Measurements from ENCODE around the gene MAP3K14. TPM values are rescaled to one million over a fixed set of nuclear protein-coding genes. Genes with fewer than 3 reads are reported as not detected.

Gene MAP3K14
- total RNA-seq, 1 experiment from 2014 or later, result 16.4 TPM

DNA sequence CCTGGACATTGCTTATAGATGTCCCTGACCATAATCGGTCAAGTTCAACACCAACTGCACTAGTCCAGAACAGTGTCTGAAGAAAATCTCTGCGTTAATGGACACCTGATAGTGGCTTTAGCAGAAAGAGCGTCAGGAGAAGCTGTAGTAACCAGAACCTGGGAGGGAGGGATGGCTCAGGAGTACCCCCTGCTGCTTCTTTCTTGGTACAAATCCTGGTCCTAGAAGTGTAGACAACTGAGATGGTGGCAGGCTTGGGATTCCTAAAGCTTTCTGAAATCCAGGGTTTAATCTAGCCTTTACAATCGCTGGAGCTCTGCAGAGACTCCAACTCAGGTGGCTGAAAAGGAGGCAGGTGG is 5.4 kb downstream of the MAP3K14 start:
- H2AFZ ChIP-seq (ENCODE audit: low read depth, low read length, poor library complexity, severe bottlenecking), result no peak overlapping the region
- no peaks in the 10 kb centered on the region for H3K27me3 ChIP-seq (ENCODE audit: insufficient read depth, low read length)
- peaks cover 0 to 39% of the 10 kb centered on the region in 2 experiments; a peak in 3 of 4 replicates for H3K36me3 ChIP-seq (ENCODE audit: control insufficient read depth in 1 of 2, insufficient read depth in 2 of 2, low read length in 2 of 2)
- ChIA-PET CTCF (interaction anchor here (3.2 kb wide), 1 partner anchor 34 kb away, joined by 17 read pairs; no protein-coding TSS in a partner anchor), RAD21 (ENCODE audit: low non-redundant PET in 1 of 2, low total read pairs in 2 of 2, uncharacterized antibody in 2 of 2, unreplicated experiment in 2 of 2) (interaction anchor here in 1 of 2 experiments (1.2 kb wide), 1 partner anchor 27 kb away, joined by 3 read pairs; no protein-coding TSS in a partner anchor), POLR2A (interaction anchor here (1.2 to 1.4 kb wide), 2 partner anchors 17 to 162 kb away, joined by 3 to 4 read pairs; no protein-coding TSS in a partner anchor)
- DNase-seq (ENCODE audit: low read depth, low spot score) (no peak), ATAC-seq (no peak)
- peaks cover 100% of the 10 kb centered on the region for H3K79me2 ChIP-seq (ENCODE audit: insufficient read depth, low read length)
- H3K4me3 ChIP-seq (replicated peaks in 1 of 2; ENCODE audit: low read depth in 1 of 2, low read length in 2 of 2), result no peak overlapping the region
- intact Hi-C loops (cut with micrococcal nuclease), result no loop called here
- H3K4me2 ChIP-seq (ENCODE audit: low read length), result peak overlapping the region; percentile 89
- no peak for TF ChIP-seq EZH2 (IDR thresholded peaks at IDR 0.05)
- peak overlapping the region; percentile 93 for H3K9ac ChIP-seq (ENCODE audit: low read length)
- BruUV-seq (replicated peaks), result no TSS peak
- no peaks in the 10 kb centered on the region for H3K9me2 ChIP-seq (ENCODE audit: insufficient read depth)
- no peaks in the 10 kb centered on the region for H3K9me3 ChIP-seq (ENCODE audit: control insufficient read depth in 1 of 2, insufficient read depth in 1 of 2, low read depth in 1 of 2, low read length in 2 of 2)
- H3K27ac ChIP-seq (ENCODE audit: low read depth, low read length), result peak overlapping the region; percentile 82
- peaks cover 76 to 93% of the 10 kb centered on the region in 2 experiments for H3K4me1 ChIP-seq (ENCODE audit: control insufficient read depth in 1 of 2, insufficient read depth in 2 of 2, low read length in 2 of 2)
- peaks cover 43% of the 10 kb centered on the region; the same call in 1 of the 2 replicates for H4K20me1 ChIP-seq (ENCODE audit: insufficient read depth)

DNA sequence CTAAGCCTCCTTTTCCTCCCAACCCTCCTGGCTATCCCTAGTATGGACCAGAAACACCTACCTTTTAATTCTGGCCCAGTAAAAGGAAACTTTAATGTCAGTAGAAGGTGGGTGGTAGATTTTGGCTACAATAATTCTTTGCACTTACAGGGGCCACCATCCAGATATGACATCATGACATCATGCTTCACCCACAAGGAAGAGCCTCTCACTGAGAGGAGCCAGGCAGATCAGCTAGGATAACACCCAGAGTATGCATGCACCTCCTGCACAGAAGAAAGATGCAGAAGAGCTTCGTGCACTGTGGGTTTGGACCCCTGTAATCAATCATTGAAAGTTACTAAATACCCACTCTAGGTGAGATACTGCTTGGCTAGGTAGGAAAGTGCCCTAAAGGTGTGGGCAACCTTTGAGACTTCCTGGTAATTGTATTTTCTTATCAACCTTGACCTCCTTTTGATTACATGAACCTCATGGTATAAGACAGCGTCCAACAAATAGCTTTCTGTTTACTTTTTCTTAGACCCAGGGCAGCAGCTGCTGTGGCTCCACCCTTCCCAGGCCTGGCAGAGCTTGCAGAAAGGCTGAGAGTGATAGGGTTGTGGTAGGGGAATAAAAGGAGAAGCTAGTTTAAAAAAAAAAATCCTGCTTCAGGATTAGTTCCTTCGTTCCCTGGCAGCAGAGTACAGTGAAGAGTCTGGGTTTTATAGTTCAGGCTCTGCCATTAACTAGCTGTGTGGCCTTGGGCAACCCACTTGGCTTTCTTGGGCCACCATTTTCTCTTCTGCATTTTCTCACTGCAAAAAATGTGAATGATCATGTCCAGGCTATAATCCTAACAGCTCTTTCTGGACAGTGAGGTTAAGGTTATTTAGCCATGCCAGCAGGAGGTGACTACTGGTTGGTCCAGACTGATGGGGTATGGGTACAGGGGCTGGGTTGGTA is 6.2 kb downstream of the MAP3K14 start:
- no TSS peak for BruUV-seq (replicated peaks)
- DNase-seq (ENCODE audit: low read depth, low spot score) (no peak), ATAC-seq (no peak)
- Histone ChIP-seq H3K9me3 (ENCODE audit: control insufficient read depth in 1 of 2, insufficient read depth in 1 of 2, low read depth in 1 of 2, low read length in 2 of 2) (no peaks in the 10 kb centered on the region), H3K9me2 (ENCODE audit: insufficient read depth) (no peaks in the 10 kb centered on the region), H3K27me3 (ENCODE audit: insufficient read depth, low read length) (no peaks in the 10 kb centered on the region), H3K4me3 (replicated peaks in 1 of 2; ENCODE audit: low read depth in 1 of 2, low read length in 2 of 2) (no peak overlapping the region), H3K27ac (ENCODE audit: low read depth, low read length) (no peak overlapping the region), H3K4me1 (ENCODE audit: control insufficient read depth in 1 of 2, insufficient read depth in 2 of 2, low read length in 2 of 2) (peaks cover 78 to 96% of the 10 kb centered on the region in 2 experiments), H2AFZ (ENCODE audit: low read depth, low read length, poor library complexity, severe bottlenecking) (no peak overlapping the region), H4K20me1 (ENCODE audit: insufficient read depth) (peaks cover 38% of the 10 kb centered on the region; the same call in 1 of the 2 replicates), H3K79me2 (ENCODE audit: insufficient read depth, low read length) (peaks cover 100% of the 10 kb centered on the region), H3K36me3 (ENCODE audit: control insufficient read depth in 1 of 2, insufficient read depth in 2 of 2, low read length in 2 of 2) (peaks cover 0 to 39% of the 10 kb centered on the region in 2 experiments; a peak in 2 of 4 replicates), H3K9ac (ENCODE audit: low read length) (0 out of 2 replicates have a peak overlapping the region, but pooled peaks have one; percentile 93), H3K4me2 (ENCODE audit: low read length) (peak overlapping the region; percentile 89; the same call in 1 of the 2 replicates)
- CTCF ChIA-PET, result interaction anchor here (0.6 to 3.2 kb wide), 2 partner anchors 15 to 33 kb away, joined by 3 to 17 read pairs; no protein-coding TSS in a partner anchor
- intact Hi-C loops (cut with micrococcal nuclease), result no loop called here
- TF ChIP-seq SIN3A (IDR thresholded peaks at IDR 0.05; ENCODE audit: low read depth), result 0 out of 2 replicates have a peak, but pooled peaks have one; percentile 38
- TF ChIP-seq, protein P1, sequence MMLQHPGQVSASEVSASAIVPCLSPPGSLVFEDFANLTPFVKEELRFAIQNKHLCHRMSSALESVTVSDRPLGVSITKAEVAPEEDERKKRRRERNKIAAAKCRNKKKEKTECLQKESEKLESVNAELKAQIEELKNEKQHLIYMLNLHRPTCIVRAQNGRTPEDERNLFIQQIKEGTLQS (IDR thresholded peaks at IDR 0.05), result no peak
- POLR2A ChIA-PET, result interaction anchor here (1.4 kb wide), 1 partner anchor 16 kb away, joined by 4 read pairs; no protein-coding TSS in a partner anchor
- RAD21 ChIA-PET (ENCODE audit: low non-redundant PET in 1 of 2, low total read pairs in 2 of 2, uncharacterized antibody in 2 of 2, unreplicated experiment in 2 of 2), result interaction anchor here in 1 of 2 experiments (0.7 to 1.2 kb wide), 2 partner anchors 27 to 1083 kb away, joined by 3 to 4 read pairs; no protein-coding TSS in a partner anchor

Data from HCT116 (cell line).